HG03558 (cell line): ENCODE measurements around the gene ST6GALNAC3.

ENCODE experiments used
- ATAC-seq: cut with Tn5 transposase; IDR thresholded peaks from one replicate; pipeline ENCODE4 v1.9.1; 2021; ENCODE audit warnings: moderate number of reproducible peaks; ENCODE audit not compliant: unreplicated experiment; ENCODE audit errors: extremely low read depth

ST6GALNAC3 gene

DNA sequence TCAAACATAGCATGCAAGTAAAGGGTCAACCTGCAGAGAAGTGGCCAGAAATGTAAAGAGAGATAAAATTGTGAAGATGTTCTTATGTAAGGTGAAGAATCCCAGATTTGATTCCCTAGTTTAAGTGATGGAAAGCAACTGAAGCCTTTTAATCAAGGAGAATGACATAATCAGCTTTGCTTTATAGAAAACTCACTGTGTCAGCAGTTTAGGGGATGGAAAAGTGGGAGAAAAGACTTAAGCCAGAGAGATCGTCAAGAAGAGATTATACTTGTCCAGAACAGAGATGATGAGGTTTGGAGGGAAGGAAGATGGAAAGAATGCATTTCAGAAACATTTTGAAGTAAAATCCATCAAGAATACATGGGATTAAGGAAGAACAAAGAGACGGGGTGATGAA, 517.4 kb downstream of the ST6GALNAC3 start:
- no peak for ATAC-seq

DNA sequence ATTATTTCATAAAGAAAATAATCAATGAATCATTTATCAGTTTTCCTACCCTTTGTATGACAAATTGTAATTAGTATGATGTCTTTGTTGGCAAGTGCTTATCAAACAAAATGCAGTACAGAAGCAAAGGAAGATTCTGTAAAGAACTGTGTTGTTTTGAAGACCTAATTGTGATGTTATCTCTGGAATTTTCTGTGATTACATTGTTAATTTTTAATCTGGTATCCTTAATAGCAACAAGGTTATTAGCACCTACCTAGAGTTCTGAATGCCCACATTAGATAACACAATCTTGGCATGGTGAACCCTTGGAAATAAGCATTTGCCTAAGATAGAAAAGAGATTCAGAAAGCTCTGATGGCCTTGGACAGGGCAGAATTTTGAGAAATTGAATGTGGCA, 518.6 kb downstream of the ST6GALNAC3 start:
- ATAC-seq: no peak

DNA sequence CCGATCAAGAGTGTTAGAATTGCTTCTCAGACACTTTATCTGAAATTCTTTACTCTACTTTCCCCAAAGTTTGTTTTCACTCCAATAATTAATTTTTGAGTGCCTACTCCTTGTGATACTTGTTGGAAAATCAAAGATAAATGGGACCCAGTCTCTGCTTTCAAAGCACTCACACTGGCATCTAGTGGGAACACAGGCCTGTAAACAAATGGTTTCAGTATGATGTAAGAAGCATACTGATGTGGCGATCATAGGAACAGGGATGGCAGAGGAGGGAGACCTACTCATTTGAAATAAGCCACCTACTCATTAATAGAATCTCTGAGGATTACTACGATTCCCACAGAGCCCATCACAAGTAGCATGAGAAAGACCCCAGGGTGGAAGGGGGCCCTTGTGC, 519.1 kb downstream of the ST6GALNAC3 start:
- ATAC-seq: no peak

GRCh38 chr1:76595024-76595423, 520.5 kb downstream of the ST6GALNAC3 start:
- no peak for ATAC-seq

GRCh38 chr1:76601465-76601864, 526.9 kb downstream of the ST6GALNAC3 start:
- no peak for ATAC-seq

DNA sequence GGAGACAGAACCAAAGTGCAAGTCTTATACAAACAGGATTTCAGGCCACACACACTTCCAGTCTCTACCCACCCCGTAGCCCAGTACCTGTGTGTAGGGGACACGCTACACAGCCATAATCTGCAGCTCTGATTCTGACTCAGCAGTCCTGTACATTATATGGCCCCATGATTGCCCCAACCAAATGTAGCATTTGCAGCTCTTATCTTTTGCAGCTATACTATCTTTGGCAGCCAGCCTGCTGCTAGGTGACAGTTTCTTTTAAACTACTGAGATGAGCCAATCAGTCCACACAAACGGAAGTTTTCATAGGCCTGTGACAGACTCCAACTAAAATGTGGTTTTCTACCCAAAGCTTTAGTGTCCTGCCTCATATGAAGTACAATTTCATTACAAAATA, 533.2 kb downstream of the ST6GALNAC3 start:
- no peak for ATAC-seq

- no peak for ATAC-seq
Observed at GRCh38 chr1:76611770-76612445, 537.4 kb downstream of the ST6GALNAC3 start.

DNA sequence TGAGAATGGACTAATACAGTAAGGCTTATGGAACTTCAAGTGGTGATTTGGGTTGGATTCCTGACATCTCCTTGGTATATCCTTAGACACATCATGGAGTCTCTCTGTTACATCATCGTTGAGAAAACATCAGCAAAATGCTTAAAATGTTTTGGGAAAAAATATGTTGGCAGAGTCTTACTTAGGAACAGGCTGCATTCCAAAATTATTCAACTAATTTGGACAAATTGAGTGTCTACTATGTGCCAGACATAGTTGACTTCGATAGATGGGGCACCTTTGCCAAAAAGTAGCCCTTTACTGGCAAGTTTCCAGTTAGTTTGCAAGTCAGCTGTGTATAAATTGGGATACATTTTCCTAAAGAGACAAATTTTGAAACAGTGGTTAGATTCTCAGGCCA, 539.3 kb downstream of the ST6GALNAC3 start:
- ATAC-seq: no peak

DNA sequence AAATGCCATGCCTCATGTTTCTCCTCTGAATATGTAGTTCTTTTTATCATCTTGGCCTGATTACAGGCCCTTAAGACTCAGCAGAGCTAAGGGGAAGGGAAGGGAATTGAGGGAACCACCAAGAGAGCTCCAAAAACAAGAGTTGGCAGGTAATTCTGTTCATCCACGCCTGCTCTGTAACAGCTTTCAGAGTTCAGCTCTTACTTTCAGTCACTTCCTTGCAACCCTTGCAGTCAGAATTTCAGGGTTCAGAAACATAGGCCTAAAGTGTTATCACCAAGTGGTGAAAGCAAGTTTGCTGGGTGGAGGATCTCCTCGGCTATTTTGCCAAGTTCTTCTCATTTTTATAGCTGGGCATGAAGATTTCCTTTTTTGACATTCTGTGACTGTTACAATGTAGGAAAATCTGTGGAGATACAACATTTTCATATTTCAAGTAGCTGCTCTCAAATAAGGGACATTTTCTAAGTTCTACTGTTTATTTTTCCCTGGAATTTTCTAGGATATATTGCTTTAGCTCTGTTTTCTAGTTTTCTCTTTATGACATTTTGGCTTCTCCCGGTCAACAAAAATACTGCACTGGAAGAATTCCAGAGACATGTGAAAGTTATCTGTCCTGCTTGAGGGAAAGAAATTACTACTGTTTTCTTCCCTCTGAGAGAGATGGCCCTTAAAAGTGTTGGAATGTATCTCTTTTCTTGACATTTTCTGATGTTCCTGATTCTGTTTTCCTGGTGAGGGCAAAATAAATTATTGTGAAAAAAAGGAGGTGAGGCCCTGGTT, 540.9 kb downstream of the ST6GALNAC3 start:
- ATAC-seq: no peak

DNA sequence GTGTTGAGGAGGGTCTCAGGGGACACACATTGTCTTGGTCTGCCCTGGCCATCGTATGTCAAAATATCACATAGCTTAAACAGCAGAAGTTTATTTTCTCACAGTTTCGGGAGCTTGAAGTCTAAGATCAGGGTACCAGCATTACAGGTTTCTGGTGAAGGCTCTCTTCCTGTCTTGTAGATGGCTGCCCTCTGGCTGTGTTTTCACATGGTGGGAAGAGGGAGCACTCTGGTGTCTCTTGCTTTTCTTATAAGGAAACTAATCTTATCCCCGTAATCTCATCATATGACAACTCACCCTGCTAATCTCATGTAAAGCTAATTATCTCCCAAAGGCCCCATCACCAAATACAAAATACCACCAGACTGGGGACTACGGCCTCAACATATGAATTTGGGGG, 545.8 kb downstream of the ST6GALNAC3 start:
- no peak for ATAC-seq

DNA sequence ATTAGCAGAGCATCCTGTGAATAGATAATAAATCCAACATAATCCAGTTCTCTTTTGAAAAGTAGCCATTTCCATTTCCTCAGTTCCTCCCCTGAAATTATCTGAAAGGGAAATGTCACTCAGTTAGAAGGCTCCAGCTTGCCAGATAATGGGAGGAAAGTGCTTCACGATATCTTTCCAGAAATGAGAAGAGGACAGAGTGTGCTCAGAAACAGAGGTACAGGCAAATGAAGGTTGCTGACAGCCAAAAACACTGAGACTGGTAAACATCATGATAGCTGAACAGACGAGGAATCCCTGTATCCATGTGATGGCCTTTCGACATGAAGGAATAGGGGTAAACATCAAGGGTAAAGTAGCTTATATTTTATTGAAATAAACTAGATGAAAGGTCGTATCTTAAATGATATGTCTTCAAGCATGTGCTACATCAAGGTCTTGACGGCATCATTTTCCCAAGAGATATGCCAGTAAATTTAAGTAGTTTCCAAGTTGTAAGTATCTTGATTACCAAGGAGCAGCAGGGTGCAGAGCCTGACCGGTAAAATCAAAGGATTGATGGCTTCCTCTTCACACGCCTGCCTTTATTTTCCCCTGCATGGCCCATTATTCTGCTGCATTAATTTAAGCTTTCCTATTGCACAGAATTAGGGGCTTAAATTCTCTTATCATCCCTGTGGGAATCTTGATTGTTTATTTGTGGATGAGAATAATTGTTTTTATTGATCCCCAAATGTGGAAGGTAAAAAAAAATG, 548.4 kb downstream of the ST6GALNAC3 start:
- no peak for ATAC-seq

- ATAC-seq: no peak
Observed at GRCh38 chr1:76625886-76626678, 551.5 kb downstream of the ST6GALNAC3 start.

DNA sequence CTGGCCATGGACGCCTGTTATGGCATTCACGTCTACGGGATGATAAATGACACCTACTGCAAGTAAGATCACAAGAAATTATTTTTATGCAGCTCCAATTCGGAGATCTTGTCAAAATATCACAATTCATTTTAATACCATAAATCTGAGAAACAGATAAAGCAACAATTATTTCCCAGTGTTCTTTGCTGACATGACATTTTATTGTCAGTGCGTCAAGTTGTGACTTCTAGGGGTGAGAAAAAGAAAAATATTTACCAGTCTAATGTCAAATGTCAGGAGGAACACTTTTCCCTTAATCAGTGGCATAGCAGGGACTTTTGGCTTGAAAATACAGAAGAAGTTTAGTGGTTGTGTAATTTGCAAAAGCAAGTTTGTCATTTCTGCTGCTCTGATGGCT, 553.0 kb downstream of the ST6GALNAC3 start:
- no peak for ATAC-seq

DNA sequence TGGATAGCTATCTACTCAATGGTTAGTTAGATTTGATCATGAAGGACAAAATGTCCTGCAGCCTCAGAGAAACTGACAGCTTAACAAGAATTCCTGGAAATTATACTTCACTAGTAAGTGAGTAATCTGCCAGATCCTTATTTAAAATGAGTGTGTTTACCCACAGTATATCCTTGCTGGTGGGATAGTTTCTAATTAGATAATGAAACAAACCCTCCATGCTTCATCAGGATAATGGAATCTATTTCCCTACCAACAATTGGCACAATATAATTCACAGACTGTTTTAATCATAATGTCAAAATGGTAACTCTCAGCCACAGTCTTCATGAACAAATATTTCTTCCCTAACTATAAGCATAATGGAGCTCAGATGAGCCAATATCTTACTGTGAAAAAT, 553.4 kb downstream of the ST6GALNAC3 start:
- no peak for ATAC-seq

DNA sequence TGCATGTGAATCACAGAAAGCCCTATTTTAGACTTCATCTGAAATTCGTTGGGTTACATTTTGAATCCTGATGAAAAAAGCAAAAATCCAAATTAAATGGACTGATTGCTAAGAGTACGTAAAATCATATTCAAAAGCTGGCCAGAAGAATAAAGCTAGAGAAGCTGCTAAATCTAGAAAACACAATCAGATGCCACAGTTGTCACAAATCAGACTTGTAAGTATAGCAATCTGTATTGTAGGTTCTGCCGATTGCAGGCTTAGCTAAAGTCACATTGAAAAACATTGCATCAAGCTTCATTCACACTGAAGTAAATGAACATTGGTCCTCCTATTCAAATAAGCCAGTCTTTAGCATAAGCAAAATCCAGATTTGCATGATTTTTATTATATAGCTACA, 557.6 kb downstream of the ST6GALNAC3 start:
- ATAC-seq: no peak

DNA sequence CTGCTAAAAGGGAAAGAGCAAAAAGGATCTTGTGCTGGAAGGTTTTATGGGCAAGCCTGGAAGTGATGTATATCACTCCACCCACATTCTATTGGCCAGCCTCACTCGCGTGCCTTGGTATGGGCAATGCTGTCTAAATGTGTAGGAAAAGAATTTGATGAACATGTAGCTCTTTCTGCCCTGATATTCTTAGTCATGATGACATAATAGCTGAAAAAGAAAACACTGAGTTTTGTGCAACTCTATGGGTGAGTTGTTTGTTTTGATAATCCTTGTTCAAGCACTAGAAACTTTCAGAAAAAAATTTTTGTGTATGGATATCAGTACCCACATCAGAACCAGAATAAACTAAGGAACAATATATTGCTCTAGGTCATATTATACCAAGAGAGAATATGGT, 561.2 kb downstream of the ST6GALNAC3 start:
- ATAC-seq: no peak

DNA sequence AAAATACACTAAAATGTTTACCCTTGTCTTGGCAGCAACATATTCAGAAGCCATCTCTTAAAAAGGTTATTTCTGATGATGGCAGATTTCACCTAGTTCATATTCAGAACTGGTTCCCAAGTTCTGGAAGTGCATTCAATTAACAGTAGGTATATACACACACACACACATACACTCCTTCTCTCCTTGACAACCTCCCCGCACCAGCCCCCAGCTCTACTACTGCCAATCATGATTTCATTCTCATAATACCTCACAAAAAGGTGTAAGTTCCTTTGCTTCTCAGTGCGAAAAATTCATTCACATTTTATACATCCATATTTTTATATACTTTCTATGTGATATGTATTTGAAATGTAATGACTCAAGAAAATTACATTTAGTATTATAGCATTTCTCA, 564.6 kb downstream of the ST6GALNAC3 start:
- no peak for ATAC-seq

DNA sequence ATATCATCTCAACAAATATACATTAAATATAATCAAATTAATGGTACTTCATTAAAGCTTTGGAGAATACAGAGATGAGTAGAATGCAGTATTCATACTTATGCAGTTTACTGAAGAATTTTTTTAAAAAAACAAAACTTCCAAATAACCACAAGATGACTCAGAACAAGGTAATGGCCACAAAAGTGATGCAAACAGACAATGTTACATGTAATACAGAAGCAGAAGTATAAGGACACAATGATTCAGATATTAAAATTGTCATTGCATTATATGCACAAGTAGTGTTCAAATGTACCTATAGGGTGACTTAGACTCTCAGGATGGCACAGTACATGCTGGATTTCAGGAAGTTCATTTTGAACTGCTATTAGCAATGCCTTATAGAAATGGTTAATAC, 565.5 kb downstream of the ST6GALNAC3 start:
- no peak for ATAC-seq

- ATAC-seq: no peak
Observed at GRCh38 chr1:76640723-76641122, 566.2 kb downstream of the ST6GALNAC3 start.

DNA sequence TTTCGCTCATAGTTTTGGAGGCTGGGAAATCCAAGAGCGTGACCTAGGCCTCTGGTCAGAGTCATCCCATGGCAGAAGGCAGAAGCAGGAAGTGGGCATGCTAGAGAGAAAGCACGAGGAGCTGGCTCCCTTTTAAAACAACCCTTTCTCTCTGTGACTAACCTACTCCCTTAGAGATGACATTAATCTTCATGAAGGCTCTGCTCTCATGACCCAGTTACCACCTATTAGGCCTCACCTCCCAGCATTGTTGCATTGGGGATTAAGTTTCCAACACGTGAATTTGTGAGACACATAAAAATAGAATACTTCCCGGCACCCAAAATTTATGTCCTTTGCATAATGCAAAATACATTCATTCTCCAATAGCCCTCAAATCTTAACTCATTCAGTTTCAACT, 569.6 kb downstream of the ST6GALNAC3 start:
- ATAC-seq: no peak
